ENCODE measurements around the gene TNS3. TPM values are rescaled to one million over a fixed set of nuclear protein-coding genes. Genes with fewer than 3 reads are reported as not detected.

Gene TNS3
- total RNA-seq, 2 experiments from 2014 or later = 0.11 TPM

DNA sequence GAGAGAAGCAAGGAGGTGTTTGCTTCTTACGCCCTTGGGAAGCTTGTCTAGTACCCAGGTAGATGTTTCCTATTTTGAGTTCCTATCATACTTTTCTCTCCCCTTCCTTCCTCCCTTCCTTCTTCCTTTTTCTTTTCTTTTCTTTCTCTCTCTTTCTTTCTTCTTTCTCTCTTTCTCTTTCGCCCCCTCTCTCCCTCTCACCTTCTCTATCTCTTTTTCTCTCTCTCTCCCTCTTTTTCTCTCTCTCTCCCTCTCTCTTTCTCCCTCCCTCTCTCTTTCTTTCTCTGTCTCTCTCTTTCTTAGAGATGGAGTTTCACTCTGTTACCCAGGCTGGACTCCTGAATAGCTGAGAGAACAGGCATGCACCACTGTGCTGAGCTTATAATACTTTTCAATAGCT, 322.2 kb downstream of the TNS3 start:
- Mint-ChIP-seq H3K27ac (no peak overlapping the region), H3K27me3 (peaks cover 26% of the 10 kb centered on the region), H3K36me3 (ENCODE audit: low read depth) (no peaks in the 10 kb centered on the region), H3K9me3 (ENCODE audit: low read depth) (no peaks in the 10 kb centered on the region), H3K4me1 (peaks cover 1% of the 10 kb centered on the region), H3K4me3 (no peak overlapping the region)
- ChIA-PET POLR2A (interaction anchor here (0.7 kb wide), 2 partner anchors 28 to 180 kb away, joined by 3 to 8 read pairs; no protein-coding TSS in a partner anchor), CTCF (interaction anchor here (1.2 kb wide), 1 partner anchor 243 kb away, joined by 3 read pairs; no protein-coding TSS in a partner anchor)
- intact Hi-C loops (cut with DNase I, micrococcal nuclease) = no loop called here
- ATAC-seq = no peak
- DNase-seq = no peak

DNA sequence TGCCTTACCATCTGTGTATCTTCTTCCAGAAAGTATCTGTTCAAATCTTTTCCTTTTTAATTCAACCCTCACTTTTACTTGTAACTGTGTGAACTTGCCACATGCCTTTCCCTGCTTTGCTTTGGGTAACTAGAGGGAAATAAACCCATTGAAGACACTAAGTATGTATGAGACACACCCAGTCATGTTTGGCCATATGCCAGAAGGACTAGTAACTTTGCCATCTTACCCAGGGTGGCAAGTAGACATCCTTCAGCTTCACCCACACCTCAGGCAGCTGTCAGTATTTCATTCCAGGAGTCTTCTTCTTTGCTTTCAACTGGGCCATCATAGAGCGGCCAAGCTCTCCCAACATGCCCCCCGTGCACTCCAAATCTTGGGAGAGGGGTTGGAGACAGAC, 323.1 kb downstream of the TNS3 start:
- ChIA-PET POLR2A (interaction anchor here (0.6 kb wide), 1 partner anchor 167 kb away, joined by 3 read pairs; no protein-coding TSS in a partner anchor), CTCF (interaction anchor here (1.0 to 1.2 kb wide), 2 partner anchors 8 to 244 kb away, joined by 3 read pairs; no protein-coding TSS in a partner anchor)
- intact Hi-C loops (cut with DNase I, micrococcal nuclease) = no loop called here
- Mint-ChIP-seq H3K27ac (no peak overlapping the region), H3K36me3 (ENCODE audit: low read depth) (no peaks in the 10 kb centered on the region), H3K9me3 (ENCODE audit: low read depth) (no peaks in the 10 kb centered on the region), H3K4me3 (no peak overlapping the region), H3K27me3 (peaks cover 29% of the 10 kb centered on the region), H3K4me1 (peaks cover 3% of the 10 kb centered on the region)
- DNase-seq (no peak), ATAC-seq (no peak)

DNA sequence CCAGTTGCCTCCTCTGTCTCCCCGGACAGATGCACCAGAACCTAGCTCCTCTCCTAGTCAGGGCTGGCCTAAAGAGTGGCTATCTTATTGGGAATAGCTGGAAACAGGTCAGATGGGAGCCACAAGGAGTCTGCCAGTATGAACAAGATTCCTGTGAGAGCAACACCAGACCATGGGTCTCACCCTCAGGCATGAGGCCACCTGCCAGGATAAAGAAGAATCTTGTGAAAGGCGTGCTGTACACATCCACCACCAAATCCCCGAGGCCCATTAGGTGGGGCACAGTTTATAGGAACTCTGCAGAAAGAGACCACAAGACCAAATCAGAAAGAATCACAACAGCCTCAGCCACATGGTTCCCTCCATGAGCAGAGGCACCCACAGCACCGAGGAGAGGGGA, 325.9 kb downstream of the TNS3 start:
- peaks cover 38% of the 10 kb centered on the region for H3K27me3 Mint-ChIP-seq
- CTCF ChIA-PET = interaction anchor here (0.7 kb wide), 1 partner anchor 309 kb away, joined by 4 read pairs; no protein-coding TSS in a partner anchor
- H3K4me1 Mint-ChIP-seq = peaks cover 3% of the 10 kb centered on the region
- POLR2A ChIA-PET = no interaction called here
- peaks cover 2% of the 10 kb centered on the region for H3K9me3 Mint-ChIP-seq (ENCODE audit: low read depth)
- intact Hi-C loops (cut with DNase I, micrococcal nuclease) = no loop called here
- no peaks in the 10 kb centered on the region for H3K36me3 Mint-ChIP-seq (ENCODE audit: low read depth)
- no peak for ATAC-seq
- no peak for DNase-seq
- no peak overlapping the region for H3K27ac Mint-ChIP-seq
- no peak overlapping the region for H3K4me3 Mint-ChIP-seq

DNA sequence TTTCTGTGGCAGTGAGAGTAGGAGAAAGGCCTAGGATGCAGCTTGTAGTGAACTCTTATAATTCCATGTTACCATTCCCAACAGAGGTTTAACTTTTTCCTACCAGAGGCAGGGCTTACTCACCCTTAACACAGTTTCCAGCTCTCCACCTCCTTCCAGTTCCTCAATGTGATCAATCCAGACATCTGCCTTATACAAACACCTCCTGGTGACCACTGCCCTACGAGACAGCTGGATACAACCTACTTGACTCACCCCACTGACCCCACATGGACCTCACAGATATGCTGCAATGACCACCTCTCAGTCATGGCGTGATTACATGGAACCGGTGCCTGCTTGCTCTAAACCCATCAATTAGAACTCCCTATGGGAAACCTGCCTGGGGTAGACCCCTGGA, 326.5 kb downstream of the TNS3 start:
- Mint-ChIP-seq H3K27me3 (peaks cover 37% of the 10 kb centered on the region), H3K27ac (no peak overlapping the region), H3K4me3 (no peak overlapping the region), H3K4me1 (peaks cover 3% of the 10 kb centered on the region), H3K9me3 (ENCODE audit: low read depth) (peaks cover 2% of the 10 kb centered on the region), H3K36me3 (ENCODE audit: low read depth) (no peaks in the 10 kb centered on the region)
- no peak for DNase-seq
- POLR2A ChIA-PET = no interaction called here
- no peak for ATAC-seq
- intact Hi-C loops (cut with DNase I, micrococcal nuclease) = loop anchor here in 1 of 2 experiments (2.0 kb wide), 1 partner anchor 1333 kb away; no protein-coding TSS in a partner anchor
- CTCF ChIA-PET = interaction anchor here (0.7 kb wide), 1 partner anchor 310 kb away, joined by 4 read pairs; no protein-coding TSS in a partner anchor

DNA sequence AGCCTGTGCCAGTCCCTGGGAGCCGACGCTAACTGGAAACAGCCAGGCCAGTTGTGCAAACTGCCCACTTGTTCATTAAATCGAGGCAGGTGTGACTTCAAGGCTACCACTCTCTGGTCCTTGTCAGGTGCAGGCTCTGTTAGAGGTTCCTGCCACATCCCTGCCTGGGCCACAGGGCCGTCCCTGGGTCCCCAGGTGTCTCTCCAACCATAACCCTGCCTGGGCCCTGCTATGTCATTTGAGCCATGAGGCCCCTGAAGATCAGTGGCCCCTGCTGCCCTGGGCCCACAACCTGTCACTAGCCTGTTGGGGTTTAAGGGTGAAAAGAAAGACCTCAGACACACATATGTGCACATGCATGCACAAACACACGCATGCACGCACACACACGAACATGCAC, 326.9 kb downstream of the TNS3 start:
- no peak for ATAC-seq
- H3K4me3 Mint-ChIP-seq = no peak overlapping the region
- CTCF ChIA-PET = no interaction called here

DNA sequence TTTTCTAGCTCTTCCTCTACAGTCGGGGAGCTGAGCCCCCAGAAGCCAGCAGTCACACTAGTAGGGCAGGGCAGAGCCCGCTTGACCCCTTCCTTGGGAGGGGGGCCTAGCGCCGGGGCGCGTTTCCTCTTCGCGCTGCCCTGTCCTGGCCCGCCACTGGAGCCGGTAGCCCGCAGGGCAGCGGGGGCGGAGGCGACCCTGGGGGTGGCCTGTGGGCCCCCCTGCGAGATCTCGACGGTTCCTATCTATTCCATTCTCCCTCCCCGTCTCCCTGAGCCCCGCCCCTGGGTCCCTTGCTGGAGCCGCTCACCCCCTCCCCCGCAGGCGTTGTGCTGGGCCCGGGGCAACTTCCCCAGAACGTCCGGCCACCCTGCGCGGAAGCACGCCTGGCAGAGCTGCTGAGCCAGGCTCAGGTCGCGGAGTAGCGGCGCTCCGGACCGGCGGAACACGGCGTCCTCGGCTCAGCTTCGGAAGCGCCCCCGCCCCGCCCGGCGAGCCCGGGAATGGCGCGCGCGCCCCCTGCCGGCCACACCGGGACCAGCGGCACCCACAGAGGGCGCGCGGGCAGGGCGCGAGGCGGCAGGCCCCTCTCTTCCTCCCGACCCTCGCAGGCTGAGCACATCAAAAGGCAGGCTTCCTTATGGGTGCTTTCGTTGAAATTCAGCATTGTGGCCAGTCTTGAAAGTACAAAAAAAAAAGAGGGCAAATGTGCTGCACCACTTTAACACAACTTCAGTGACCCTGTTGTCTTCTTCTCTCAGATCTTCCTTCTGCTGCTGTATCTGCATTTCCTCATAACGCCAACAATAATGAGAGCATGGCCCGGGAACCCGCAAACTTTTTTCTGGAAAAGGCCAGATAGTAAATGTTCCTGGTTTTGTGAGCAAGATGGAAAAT, 327.6 kb downstream of the TNS3 start:
- Mint-ChIP-seq H3K36me3 (ENCODE audit: low read depth) (no peaks in the 10 kb centered on the region), H3K27me3 (peaks cover 33% of the 10 kb centered on the region), H3K4me3 (peak overlapping the region; percentile 44), H3K27ac (no peak overlapping the region), H3K4me1 (peaks cover 3% of the 10 kb centered on the region), H3K9me3 (ENCODE audit: low read depth) (peaks cover 3% of the 10 kb centered on the region)
- DNase-seq = peak; percentile 74
- intact Hi-C loops (cut with DNase I, micrococcal nuclease) = loop anchor here in 1 of 2 experiments (2.0 kb wide), 1 partner anchor 1332 kb away; no protein-coding TSS in a partner anchor
- ChIA-PET CTCF (interaction anchor here (0.7 to 1.1 kb wide), 3 partner anchors 12 to 1128 kb away, joined by 3 to 4 read pairs (median 4); no protein-coding TSS in a partner anchor), POLR2A (no interaction called here)
- ATAC-seq = peak; percentile 86

More for the DNA sequence above, 326.9 kb downstream of the TNS3 start:
- intact Hi-C loops (cut with DNase I, micrococcal nuclease) = loop anchor here in 1 of 2 experiments (2.0 kb wide), 1 partner anchor 1332 kb away; no protein-coding TSS in a partner anchor
- Mint-ChIP-seq H3K4me1 (peaks cover 3% of the 10 kb centered on the region), H3K9me3 (ENCODE audit: low read depth) (peaks cover 2% of the 10 kb centered on the region), H3K36me3 (ENCODE audit: low read depth) (no peaks in the 10 kb centered on the region), H3K27ac (no peak overlapping the region), H3K27me3 (peaks cover 33% of the 10 kb centered on the region)
- POLR2A ChIA-PET = no interaction called here
- DNase-seq = no peak

DNA sequence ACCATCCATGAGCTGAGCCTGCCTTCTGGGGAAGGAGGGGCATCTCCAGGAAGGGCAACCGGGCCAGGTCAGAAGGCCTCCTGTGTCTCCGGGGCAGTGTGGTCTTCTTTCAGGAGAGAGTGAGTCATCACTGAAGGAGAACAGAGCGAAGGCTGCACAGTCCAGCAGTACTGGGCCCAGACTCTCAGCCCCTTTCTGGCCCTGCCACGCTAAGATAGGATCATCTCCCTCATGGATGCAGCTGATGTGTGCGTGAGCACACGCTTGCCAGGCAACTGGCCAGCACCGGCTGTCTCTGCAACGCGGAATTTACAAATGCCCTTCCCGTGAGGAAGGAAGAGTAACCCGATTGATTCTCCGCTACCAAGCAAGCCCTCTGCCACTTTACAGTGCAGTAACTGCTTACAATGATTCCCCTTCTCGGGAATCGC, 328.2 kb downstream of the TNS3 start:
- H3K4me3 Mint-ChIP-seq = no peak overlapping the region
- no peak for ATAC-seq
- peaks cover 3% of the 10 kb centered on the region for H3K4me1 Mint-ChIP-seq
- H3K36me3 Mint-ChIP-seq (ENCODE audit: low read depth) = no peaks in the 10 kb centered on the region
- ChIA-PET POLR2A (no interaction called here), CTCF (interaction anchor here (0.6 to 1.1 kb wide), 5 partner anchors 11 to 1127 kb away, joined by 3 to 5 read pairs (median 4); no protein-coding TSS in a partner anchor)
- intact Hi-C loops (cut with DNase I, micrococcal nuclease) = loop anchor here in 1 of 2 experiments (2.0 kb wide), 1 partner anchor 1331 kb away; no protein-coding TSS in a partner anchor
- peak; percentile 4 for DNase-seq
- no peak overlapping the region for H3K27ac Mint-ChIP-seq
- peaks cover 3% of the 10 kb centered on the region for H3K9me3 Mint-ChIP-seq (ENCODE audit: low read depth)
- H3K27me3 Mint-ChIP-seq = peaks cover 31% of the 10 kb centered on the region

DNA sequence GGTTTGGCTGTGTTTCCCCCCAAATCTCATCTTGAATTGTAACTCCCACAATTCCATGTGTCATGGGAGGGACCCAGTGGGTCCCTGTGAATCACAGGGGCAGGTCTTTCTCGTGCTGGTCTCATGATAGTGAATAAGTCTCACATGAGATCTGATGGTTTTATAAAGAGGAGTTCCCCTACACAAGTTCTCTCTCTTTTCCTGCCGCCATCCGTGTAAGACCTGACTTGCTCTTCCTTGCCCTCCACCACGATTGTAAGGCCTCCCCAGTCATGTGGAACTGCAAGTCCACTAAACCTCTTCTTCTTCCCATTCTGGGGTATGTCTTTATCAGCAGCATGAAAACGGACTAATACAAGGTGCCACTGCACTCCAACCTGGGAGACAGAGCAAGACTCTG, 329.2 kb downstream of the TNS3 start:
- POLR2A ChIA-PET = no interaction called here
- Mint-ChIP-seq H3K36me3 (ENCODE audit: low read depth) (no peaks in the 10 kb centered on the region), H3K4me3 (no peak overlapping the region), H3K9me3 (ENCODE audit: low read depth) (peaks cover 3% of the 10 kb centered on the region), H3K4me1 (peaks cover 3% of the 10 kb centered on the region), H3K27ac (no peak overlapping the region), H3K27me3 (peaks cover 30% of the 10 kb centered on the region)
- CTCF ChIA-PET = no interaction called here
- ATAC-seq (no peak), DNase-seq (no peak)
- intact Hi-C loops (cut with DNase I, micrococcal nuclease) = no loop called here

DNA sequence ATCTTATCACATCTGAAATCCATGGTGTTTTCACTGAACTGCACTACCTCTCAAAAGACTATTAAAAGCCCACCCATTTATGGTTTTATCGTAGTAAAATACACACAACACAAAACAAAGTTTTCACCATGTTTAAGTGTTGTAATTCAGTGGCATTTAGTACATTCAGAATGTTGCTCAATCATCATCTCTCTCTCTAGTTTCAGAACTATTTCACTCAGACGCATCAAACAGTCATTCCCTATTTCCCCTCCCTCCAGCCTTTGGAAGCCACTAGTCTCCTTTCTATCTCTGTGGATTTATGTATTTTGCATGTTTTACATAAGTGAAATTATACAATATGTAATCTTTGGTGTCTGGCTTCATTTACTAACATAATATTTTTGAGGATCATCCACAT, 332.6 kb downstream of the TNS3 start:
- intact Hi-C loops (cut with DNase I, micrococcal nuclease) = no loop called here
- Mint-ChIP-seq H3K27me3 (peaks cover 13% of the 10 kb centered on the region), H3K27ac (no peak overlapping the region), H3K4me3 (no peak overlapping the region), H3K36me3 (ENCODE audit: low read depth) (no peaks in the 10 kb centered on the region), H3K4me1 (no peaks in the 10 kb centered on the region), H3K9me3 (ENCODE audit: low read depth) (peaks cover 3% of the 10 kb centered on the region)
- CTCF ChIA-PET = interaction anchor here (1.5 kb wide), 1 partner anchor 17 kb away, joined by 7 read pairs; no protein-coding TSS in a partner anchor
- ATAC-seq (no peak), DNase-seq (no peak)
- POLR2A ChIA-PET = no interaction called here

DNA sequence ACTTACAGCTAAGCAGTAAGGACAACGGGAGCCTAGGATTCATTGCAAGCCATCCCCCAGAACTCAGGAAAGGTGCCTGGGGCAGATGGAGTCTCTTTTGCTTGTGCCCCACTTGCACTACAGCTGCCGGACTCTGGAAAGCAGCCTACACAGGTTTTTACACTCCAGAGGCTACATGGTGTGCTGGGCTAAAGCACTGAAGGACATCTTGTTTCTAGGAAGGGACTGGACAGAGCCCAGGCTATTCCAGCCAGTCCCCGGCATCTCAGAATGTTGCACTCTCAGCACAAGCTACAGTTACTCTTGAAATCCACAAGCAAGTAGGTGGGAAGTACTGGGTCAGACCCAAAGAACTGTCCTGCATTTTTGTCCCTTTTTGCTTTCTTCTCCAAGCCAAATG, 333.1 kb downstream of the TNS3 start:
- Mint-ChIP-seq H3K4me1 (no peaks in the 10 kb centered on the region), H3K27ac (no peak overlapping the region), H3K9me3 (ENCODE audit: low read depth) (peaks cover 3% of the 10 kb centered on the region), H3K4me3 (no peak overlapping the region), H3K36me3 (ENCODE audit: low read depth) (no peaks in the 10 kb centered on the region), H3K27me3 (peaks cover 12% of the 10 kb centered on the region)
- ChIA-PET POLR2A (no interaction called here), CTCF (no interaction called here)
- ATAC-seq (no peak), DNase-seq (no peak)
- intact Hi-C loops (cut with DNase I, micrococcal nuclease) = no loop called here

DNA sequence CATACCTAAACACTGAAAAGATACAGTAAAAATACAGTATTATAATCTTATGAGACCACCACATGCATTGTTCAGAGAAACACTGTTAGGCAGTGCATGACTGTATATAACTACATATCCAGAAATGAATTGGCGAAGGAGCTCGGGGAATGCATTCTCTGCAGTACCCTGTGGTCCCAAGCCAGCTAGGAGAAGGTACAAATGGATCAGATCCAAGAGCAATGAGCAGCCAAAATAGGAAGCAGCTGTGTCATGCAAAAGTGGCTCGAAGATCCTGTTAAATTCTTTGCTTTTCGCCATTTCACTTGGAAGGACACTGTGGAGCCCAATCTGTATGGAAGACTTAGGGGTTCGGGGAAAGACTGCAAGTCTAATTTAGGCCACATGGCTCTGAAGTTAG, 334.8 kb downstream of the TNS3 start:
- Mint-ChIP-seq H3K27me3 (peaks cover 4% of the 10 kb centered on the region), H3K9me3 (ENCODE audit: low read depth) (peaks cover 2% of the 10 kb centered on the region), H3K4me3 (no peak overlapping the region), H3K27ac (no peak overlapping the region), H3K4me1 (no peaks in the 10 kb centered on the region), H3K36me3 (ENCODE audit: low read depth) (no peaks in the 10 kb centered on the region)
- ATAC-seq (no peak), DNase-seq (no peak)
- intact Hi-C loops (cut with DNase I, micrococcal nuclease) = no loop called here
- ChIA-PET POLR2A (no interaction called here), CTCF (no interaction called here)

DNA sequence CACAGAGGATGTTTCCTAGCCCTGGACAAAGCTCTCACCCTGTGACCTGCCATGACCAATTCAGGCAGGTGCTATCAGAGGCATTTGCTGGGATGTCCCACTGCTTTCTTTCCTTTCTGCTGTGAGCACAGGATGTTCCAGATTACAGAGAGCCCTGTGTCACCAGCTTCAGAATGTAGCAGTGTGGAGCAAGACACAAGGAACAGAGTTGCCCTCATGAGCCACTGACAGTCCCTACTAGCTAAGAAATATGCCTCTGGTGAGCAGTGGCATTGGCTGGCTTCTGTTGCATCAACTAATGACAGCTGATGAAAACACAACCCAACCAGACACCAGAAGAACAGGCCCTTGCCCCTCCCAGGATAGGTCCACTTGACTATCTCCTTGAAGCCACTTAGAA, 337.2 kb downstream of the TNS3 start:
- Mint-ChIP-seq H3K4me1 (no peaks in the 10 kb centered on the region), H3K9me3 (ENCODE audit: low read depth) (peaks cover 2% of the 10 kb centered on the region), H3K36me3 (ENCODE audit: low read depth) (no peaks in the 10 kb centered on the region), H3K4me3 (no peak overlapping the region), H3K27me3 (no peaks in the 10 kb centered on the region), H3K27ac (no peak overlapping the region)
- DNase-seq (no peak), ATAC-seq (no peak)
- POLR2A ChIA-PET = no interaction called here
- intact Hi-C loops (cut with DNase I, micrococcal nuclease) = no loop called here
- CTCF ChIA-PET = no interaction called here
